Stimulated activated naive B cell treated with anti-CD40 and anti-IgM and Interleukin-4, amounts not matched to agents 10 μg/mL and 1 μg/mL and 100 μg/mL, for 72 hours (primary cell): Measurements from ENCODE around the gene FAM107B.

Experiments used
- ATAC-seq, 2 donors: fragments of 150-1000 bp; cut with Tn5 transposase; replicated peaks; 2 replicates each; pipeline ENCODE4 v1.10.0; 2021; ENCODE audit warnings: moderate library complexity in 1 of 2
- DNase-seq: peaks from one replicate; pipeline ENCODE4 v3.0.0; 2021
- H3K27ac Mint-ChIP-seq: one replicate; pipeline ENCODE4 v1.8.0; 2022; ENCODE audit warnings: mild to moderate bottlenecking, mixed read lengths
- H3K27me3 Mint-ChIP-seq, 2 donors: one replicate each; pipeline ENCODE4 v1.8.0; 2022; ENCODE audit warnings: mixed read lengths in 2 of 2
- H3K36me3 Mint-ChIP-seq, 2 donors: one replicate each; pipeline ENCODE4 v1.8.0; 2022; ENCODE audit warnings: mixed read lengths in 2 of 2, mild to moderate bottlenecking in 1 of 2
- H3K4me1 Mint-ChIP-seq, 2 donors: one replicate each; pipeline ENCODE4 v1.8.0; 2022; ENCODE audit warnings: mixed read lengths in 2 of 2, mild to moderate bottlenecking in 1 of 2
- H3K4me3 Mint-ChIP-seq, 2 donors: one replicate each; pipeline ENCODE4 v1.8.0; 2022; ENCODE audit warnings: mild to moderate bottlenecking in 2 of 2, mixed read lengths in 2 of 2, moderate library complexity in 1 of 2
- H3K9me3 Mint-ChIP-seq, 2 donors: one replicate each; pipeline ENCODE4 v1.8.0; 2022; ENCODE audit warnings: mixed read lengths in 2 of 2, mild to moderate bottlenecking in 1 of 2

Gene FAM107B

DNA sequence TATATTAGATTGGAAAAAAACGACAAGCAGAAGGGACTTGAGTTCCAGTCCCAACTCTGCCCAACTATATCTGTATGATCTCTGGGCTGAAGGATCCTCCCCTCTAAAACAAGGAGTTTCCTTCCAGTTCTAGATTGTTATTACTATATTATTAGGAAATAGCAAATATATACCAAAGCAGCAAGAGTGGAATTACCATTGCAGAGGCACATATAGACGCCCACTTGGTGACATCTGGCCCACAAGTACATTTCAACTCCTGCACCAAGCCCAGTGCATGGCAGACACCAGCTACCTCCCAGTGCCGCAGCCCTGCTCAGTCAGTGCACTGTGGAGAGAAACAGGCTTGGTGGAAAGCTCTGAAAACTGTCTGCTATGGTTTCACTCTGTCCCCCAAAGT lies 201.9 kb downstream of the FAM107B start:
- peak overlapping the region; percentile 51 for H3K27ac Mint-ChIP-seq
- H3K27me3 Mint-ChIP-seq = no peaks in the 10 kb centered on the region
- ATAC-seq = no peak
- no peak overlapping the region for H3K4me3 Mint-ChIP-seq
- DNase-seq = no peak
- H3K9me3 Mint-ChIP-seq = no peaks in the 10 kb centered on the region
- peaks cover 17 to 38% of the 10 kb centered on the region in 2 donors for H3K36me3 Mint-ChIP-seq
- H3K4me1 Mint-ChIP-seq = peaks cover 43 to 76% of the 10 kb centered on the region in 2 donors

DNA sequence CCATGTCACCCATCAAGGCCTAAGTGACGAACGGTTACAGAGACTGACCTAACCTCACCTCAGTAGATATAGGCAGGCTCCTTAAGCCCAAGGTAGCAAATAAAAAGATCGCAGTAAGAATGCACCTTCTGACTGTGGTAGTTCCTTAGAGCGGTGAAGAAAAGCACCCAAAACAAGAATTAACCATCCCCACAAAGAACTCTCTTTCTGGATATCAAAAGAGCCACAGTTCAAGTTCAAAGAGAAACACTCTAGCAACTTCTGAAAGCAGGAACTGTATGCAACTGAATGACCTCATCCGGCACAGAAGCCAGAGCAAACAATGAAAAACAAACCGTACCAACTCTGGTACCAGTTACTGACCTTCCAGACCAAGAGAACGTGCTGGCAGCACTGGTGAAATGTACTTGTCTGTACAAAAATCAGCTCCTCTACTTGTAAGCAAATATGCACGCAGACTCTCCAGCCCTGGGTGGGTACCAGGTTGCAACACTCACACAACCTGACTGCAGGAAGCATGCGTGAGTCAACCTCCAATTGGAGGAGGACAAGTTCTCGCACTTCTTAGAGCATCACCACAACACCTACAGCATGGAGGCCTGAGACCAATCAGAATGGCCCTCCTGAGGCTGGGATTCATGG lies 202.7 kb downstream of the FAM107B start:
- peaks cover 48 to 74% of the 10 kb centered on the region in 2 donors for H3K4me1 Mint-ChIP-seq
- H3K27me3 Mint-ChIP-seq = no peaks in the 10 kb centered on the region
- peak; percentile 84 to 85 for ATAC-seq
- peak overlapping the region; percentile 25 to 52 for H3K4me3 Mint-ChIP-seq
- H3K27ac Mint-ChIP-seq = peak overlapping the region; percentile 89
- DNase-seq = no peak
- H3K9me3 Mint-ChIP-seq = no peaks in the 10 kb centered on the region
- peaks cover 23 to 44% of the 10 kb centered on the region in 2 donors for H3K36me3 Mint-ChIP-seq

DNA sequence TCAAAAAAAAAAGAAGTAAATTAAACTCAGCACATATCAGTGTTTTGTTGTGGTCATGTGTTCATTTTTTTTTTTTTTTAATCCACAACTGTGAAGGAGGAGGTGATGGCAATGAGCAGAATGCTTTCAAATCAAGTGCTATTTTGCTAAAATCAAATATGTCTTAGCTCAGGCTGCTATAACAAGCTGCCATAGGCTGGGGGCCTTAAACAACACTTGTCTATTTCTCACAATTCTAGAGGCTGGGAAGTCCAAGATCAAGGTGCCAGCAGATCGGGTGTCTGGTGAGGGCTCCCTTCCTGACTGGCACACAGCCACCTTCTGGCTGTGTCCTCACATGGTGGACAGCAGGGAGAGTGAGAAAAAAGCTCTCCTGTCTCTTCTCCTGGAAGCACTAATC lies 203.9 kb downstream of the FAM107B start:
- peaks cover 53 to 69% of the 10 kb centered on the region in 2 donors for H3K4me1 Mint-ChIP-seq
- H3K27ac Mint-ChIP-seq = peak overlapping the region; percentile 59
- no peaks in the 10 kb centered on the region for H3K27me3 Mint-ChIP-seq
- H3K4me3 Mint-ChIP-seq = no peak overlapping the region
- no peak for DNase-seq
- no peak for ATAC-seq
- peaks cover 30 to 50% of the 10 kb centered on the region in 2 donors for H3K36me3 Mint-ChIP-seq
- H3K9me3 Mint-ChIP-seq = peaks cover 6 to 7% of the 10 kb centered on the region in 2 donors

DNA sequence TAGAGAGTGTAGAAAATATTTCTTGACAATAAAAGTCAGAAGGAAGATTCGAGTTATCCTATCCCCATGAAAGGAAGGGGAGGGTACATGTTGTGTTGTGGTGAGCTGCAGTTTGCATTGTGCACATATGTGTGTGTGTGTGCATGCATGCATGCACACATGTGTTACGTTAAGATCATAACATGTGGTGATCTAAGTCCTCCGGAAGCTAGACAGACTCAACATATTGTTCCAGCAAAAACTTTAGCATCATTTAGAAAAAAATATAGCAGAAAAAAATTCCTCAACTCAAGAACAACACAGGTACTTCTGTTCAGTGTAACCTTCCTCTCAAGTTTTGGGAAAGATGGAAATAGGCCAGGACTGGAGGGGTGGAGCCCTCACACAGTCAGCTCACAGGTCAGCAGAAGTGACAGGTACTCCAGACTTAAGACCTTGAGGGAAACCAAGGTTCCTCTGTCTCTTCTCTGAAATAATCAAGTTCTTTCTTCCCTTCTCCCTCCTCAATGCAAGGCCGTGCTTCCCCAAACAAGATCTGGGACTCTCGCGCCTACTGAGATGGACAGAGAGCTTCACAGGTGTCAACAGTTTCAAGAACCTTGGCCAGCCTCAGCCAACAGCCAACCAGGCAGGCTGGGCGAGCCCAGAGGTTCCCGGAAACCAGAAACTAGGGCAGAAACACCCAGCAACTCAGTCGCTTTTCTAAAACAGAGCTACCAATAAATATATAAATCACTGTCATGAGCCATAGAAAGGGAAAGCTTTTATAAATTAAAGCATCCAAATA lies 205.2 kb downstream of the FAM107B start:
- H3K4me1 Mint-ChIP-seq = peaks cover 57 to 69% of the 10 kb centered on the region in 2 donors
- DNase-seq (no peak), ATAC-seq (no peak)
- peaks cover 34 to 51% of the 10 kb centered on the region in 2 donors for H3K36me3 Mint-ChIP-seq
- peaks cover 6 to 7% of the 10 kb centered on the region in 2 donors for H3K9me3 Mint-ChIP-seq
- peak overlapping the region; percentile 16 for H3K27ac Mint-ChIP-seq
- no peaks in the 10 kb centered on the region for H3K27me3 Mint-ChIP-seq
- H3K4me3 Mint-ChIP-seq = no peak overlapping the region

DNA sequence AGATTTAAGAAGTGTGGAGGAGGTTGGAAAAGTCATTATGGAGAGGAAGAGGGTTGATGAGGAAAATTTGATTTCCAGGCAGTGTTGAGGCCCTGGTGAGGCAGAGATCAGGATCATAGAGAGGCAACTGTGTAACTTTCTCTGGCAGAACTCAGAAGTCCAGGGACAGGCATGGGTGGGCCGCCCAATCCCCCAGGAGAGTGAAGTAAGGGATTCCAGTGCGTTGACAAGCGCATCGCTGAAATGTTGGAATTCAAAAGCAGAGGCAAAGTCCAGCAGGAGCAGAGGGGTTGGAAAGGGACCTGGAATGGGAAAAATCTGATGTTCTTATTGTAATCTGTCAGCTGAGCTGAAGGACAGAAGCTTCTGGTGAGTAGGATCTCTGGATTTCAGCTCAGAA lies 207.3 kb downstream of the FAM107B start:
- Mint-ChIP-seq H3K9me3 (peaks cover 6 to 7% of the 10 kb centered on the region in 2 donors), H3K27me3 (no peaks in the 10 kb centered on the region)

DNA sequence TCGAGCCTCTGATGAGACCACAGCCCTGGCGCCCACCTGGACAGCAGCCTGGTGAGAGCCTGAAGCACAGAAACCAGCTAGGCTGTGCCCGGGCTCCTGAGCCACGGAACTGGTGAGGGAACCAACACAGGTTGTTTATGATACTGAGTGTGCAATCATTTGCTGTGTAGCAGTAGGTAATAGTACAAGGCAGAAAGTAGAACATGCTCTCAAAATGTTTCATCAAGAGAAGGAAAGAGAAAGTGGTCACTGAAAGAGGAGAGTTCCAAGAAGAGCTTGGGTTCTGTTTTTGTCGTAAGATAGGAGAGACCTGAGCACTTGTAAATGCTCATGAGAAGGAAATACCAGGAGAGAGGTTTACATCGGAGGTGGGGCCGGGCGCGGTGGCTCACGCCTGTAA lies 208.2 kb downstream of the FAM107B start:
- no peak for DNase-seq
- Mint-ChIP-seq H3K27ac (peak overlapping the region; percentile 72), H3K9me3 (peaks cover 6 to 7% of the 10 kb centered on the region in 2 donors), H3K36me3 (peaks cover 27 to 39% of the 10 kb centered on the region in 2 donors), H3K4me1 (peaks cover 56 to 75% of the 10 kb centered on the region in 2 donors), H3K4me3 (no peak overlapping the region), H3K27me3 (no peaks in the 10 kb centered on the region)
- no peak for ATAC-seq

More for the DNA sequence above, 207.3 kb downstream of the FAM107B start:
- Mint-ChIP-seq H3K4me3 (no peak overlapping the region), H3K36me3 (peaks cover 31 to 48% of the 10 kb centered on the region in 2 donors), H3K27ac (peak overlapping the region; percentile 38), H3K4me1 (peaks cover 60 to 75% of the 10 kb centered on the region in 2 donors)
- ATAC-seq (no peak), DNase-seq (no peak)

DNA sequence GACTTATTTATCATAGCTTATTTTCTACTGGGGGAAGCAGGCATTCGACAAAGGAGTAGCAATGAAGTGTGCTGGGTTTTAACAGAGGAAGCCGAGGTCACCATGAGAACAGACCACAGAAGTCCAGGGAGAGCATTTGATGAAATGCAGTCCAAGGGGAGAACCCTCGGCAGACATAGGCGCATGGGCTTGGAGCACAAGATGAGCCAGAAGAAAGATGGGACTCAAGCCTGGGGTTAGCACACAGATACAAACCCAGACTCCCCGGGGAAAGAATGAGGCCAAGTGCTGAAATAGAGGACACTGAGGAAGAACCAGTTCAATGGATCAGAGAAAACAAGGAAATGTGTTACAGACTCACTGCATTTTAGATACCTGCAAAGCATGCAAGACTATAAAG lies 209.5 kb downstream of the FAM107B start:
- Mint-ChIP-seq H3K9me3 (peaks cover 7% of the 10 kb centered on the region in 2 donors), H3K36me3 (peaks cover 30 to 41% of the 10 kb centered on the region in 2 donors), H3K4me3 (no peak overlapping the region), H3K27me3 (no peaks in the 10 kb centered on the region), H3K27ac (peak overlapping the region; percentile 44), H3K4me1 (peaks cover 63 to 76% of the 10 kb centered on the region in 2 donors)
- ATAC-seq = no peak
- DNase-seq = no peak

DNA sequence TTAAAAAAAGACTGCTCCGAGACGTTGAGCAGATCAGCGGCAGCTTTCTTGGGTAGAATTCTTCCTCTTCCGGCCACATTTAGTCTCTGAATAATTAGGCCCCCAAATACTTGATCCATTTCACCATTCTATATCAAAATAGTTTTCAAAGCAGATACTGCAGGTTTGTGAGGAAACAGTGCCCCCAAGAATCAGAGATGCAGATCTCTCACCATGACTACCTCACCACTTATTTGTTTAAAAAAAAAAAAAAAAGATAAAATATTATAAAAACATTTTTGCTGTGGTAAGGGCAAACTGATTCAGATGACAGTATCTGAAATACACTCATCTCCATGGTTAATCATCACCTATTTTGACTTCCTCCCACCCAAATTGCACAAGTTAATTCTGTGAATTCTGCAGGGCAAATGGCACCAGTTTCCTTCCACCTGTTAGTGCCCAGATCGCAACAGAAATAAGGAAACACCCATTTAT lies 210.4 kb downstream of the FAM107B start:
- Mint-ChIP-seq H3K27me3 (no peaks in the 10 kb centered on the region), H3K36me3 (peaks cover 34 to 46% of the 10 kb centered on the region in 2 donors), H3K4me1 (peaks cover 62 to 78% of the 10 kb centered on the region in 2 donors), H3K27ac (peak overlapping the region; percentile 85), H3K9me3 (peaks cover 7 to 8% of the 10 kb centered on the region in 2 donors), H3K4me3 (peak overlapping the region; percentile 45 to 46)
- no peak for DNase-seq
- ATAC-seq = peak; percentile 70 to 73

DNA sequence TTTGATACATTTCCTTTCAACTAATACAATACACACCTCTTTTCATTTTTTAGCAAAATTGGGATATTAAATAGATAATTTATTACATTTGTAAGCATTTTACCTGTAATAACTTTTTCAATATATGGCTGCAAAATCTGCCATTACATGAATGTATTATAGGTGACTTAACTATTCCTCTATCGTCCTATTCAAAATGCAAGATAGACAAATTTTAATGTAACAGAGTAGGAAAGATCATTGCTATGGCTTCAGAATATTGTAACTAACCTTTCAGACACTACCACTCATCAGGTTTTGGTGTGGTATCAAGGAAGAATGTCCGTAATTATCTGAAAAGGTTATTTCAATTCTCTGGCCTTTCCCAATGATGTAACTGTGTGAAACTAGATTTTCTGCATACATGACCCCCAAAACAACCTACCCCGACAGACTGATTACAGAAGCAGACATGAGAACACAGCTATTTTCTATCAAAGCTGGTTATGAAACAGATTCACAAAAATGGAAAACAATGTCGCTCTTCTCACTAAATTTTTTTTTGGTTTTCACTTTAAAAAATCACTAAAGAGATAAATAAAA lies 211.2 kb downstream of the FAM107B start:
- ATAC-seq (no peak), DNase-seq (no peak)
- Mint-ChIP-seq H3K27ac (peak overlapping the region; percentile 65), H3K27me3 (no peaks in the 10 kb centered on the region), H3K9me3 (peaks cover 7 to 8% of the 10 kb centered on the region in 2 donors), H3K4me1 (peaks cover 63 to 78% of the 10 kb centered on the region in 2 donors), H3K4me3 (peak overlapping the region; percentile 14 to 42), H3K36me3 (peaks cover 36 to 42% of the 10 kb centered on the region in 2 donors)

DNA sequence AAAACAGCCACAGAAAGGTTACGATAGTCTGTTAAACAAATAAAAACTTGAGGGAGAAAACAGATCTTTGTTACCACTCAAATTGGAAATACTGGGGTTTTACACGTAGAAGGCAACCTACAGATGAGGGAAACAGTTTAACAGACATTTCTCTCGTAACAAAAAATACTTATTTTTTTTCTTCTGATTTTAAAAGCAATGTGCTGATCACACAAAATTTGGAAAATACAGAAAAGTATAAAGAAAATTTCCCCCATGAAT lies 211.7 kb downstream of the FAM107B start:
- peaks cover 7 to 8% of the 10 kb centered on the region in 2 donors for H3K9me3 Mint-ChIP-seq
- DNase-seq = no peak
- peak overlapping the region in 1 of 2 donors; percentile 52 for H3K4me3 Mint-ChIP-seq
- peak overlapping the region; percentile 72 for H3K27ac Mint-ChIP-seq
- peaks cover 34 to 40% of the 10 kb centered on the region in 2 donors for H3K36me3 Mint-ChIP-seq
- peaks cover 62 to 81% of the 10 kb centered on the region in 2 donors for H3K4me1 Mint-ChIP-seq
- no peak for ATAC-seq
- no peaks in the 10 kb centered on the region for H3K27me3 Mint-ChIP-seq

DNA sequence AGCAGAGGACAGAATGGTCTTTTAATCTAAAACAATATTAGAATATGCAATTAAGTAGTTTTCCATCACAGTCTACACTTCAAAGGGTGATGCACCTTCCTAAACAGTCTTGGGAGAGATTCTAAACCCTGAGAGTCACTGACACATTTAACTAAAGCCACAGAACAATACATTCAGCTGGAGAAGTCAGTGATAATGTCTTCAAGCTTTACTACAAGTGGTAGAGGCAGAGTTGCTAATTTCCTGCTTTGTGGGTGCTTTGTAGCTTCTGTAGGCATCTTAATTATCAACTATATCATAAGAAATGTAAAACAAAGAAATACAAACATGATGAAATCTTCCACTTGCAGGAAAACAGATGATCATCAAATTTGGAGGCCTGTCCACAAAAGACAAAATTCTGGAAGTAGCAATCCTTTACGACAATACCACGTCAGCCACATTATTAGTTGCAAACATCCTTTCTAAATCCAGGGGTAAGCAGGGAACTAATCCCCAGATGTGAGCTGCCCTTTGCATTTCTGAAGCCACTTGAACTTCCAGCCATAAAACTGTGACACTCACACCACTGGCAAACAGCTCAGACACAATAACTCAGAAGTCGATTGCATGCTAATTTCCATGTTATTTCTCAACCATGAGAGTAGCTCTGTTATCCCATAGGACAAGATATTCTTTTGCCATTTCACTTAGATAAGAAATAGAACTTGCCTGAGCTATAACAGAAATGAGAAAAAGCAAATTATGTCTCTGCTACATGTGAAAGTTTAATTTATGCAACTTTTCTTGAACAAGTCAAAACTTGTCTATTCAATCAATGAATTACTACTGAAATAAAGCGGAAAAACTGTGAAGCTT lies 212.2 kb downstream of the FAM107B start:
- H3K27ac Mint-ChIP-seq = peak overlapping the region; percentile 91
- peaks cover 7 to 8% of the 10 kb centered on the region in 2 donors for H3K9me3 Mint-ChIP-seq
- no peak for ATAC-seq
- peaks cover 62 to 87% of the 10 kb centered on the region in 2 donors for H3K4me1 Mint-ChIP-seq
- peak overlapping the region in 1 of 2 donors; percentile 52 for H3K4me3 Mint-ChIP-seq
- H3K36me3 Mint-ChIP-seq = peaks cover 32 to 38% of the 10 kb centered on the region in 2 donors
- no peaks in the 10 kb centered on the region for H3K27me3 Mint-ChIP-seq
- DNase-seq = no peak

DNA sequence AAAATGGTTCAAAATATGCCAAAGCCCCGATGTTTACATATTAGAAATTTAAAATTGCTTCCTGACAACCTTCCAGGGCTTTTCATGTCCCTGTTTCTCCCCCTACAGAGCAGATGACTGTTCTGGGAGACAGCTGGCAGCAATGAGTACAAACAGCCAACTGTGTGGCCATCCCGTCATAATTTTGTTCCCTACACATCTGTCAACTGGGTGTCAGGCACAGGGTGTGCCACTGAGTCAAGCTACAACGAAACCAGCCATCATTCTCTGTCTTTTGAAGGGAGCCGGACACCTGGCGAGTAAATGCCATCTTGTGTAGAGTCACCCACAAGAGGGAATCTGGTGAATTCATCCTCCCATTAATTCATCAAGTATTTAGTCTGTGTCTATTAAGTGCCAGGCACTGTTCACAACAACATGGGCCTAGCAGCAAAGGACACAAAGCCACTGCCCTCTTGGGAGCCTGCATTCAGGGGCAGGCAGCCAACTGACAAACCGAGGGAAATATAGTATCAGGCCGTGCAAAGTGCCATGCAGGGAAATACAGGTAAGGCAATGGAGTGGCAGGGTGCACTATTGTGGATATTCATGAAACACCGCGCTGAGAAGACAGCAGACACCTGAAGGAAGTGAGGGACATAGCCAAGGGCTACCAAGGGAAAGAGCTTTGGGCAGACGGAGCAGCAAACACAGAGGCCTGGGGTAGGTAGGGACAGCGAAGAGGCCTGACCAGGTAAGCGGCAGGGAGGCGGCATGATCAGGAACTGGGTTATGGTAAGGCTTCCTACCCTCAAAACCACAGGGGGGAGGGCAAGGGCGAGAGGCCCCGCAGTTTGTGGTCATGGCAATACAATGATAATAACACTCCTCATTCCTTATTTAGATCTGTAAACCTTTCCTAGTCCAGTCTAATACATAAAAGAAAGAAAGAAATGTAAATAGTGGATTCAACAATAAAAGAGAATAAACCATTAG lies 213.6 kb downstream of the FAM107B start:
- ATAC-seq (no peak), DNase-seq (no peak)
- Mint-ChIP-seq H3K4me3 (peak overlapping the region; percentile 30 to 50), H3K9me3 (peaks cover under 1 to 2% of the 10 kb centered on the region in 2 donors), H3K4me1 (peaks cover 63 to 95% of the 10 kb centered on the region in 2 donors), H3K36me3 (peaks cover 20 to 26% of the 10 kb centered on the region in 2 donors), H3K27me3 (no peaks in the 10 kb centered on the region), H3K27ac (peak overlapping the region; percentile 44)

DNA sequence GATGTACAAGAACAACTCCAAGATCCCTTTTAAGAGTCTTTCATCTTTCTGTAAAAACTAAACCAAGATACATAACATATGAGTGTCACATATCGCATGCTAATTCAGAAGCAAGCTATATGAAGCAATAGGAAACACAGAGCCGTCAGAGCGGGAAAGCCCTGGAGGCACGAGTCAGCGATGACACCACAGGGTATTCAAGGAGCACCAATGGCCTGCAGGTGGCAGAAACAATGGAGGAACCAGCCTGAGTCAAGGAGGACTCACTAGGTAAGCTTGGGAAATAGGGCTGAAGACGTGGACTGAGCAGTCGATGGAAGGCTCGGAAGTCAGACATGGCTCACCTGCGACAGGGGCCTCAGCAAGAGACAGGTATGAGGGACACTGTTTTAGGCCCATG lies 214.4 kb downstream of the FAM107B start:
- H3K9me3 Mint-ChIP-seq = peaks cover 0 to 2% of the 10 kb centered on the region in 2 donors
- H3K27ac Mint-ChIP-seq = peak overlapping the region; percentile 86
- peaks cover 15 to 20% of the 10 kb centered on the region in 2 donors for H3K36me3 Mint-ChIP-seq
- no peaks in the 10 kb centered on the region for H3K27me3 Mint-ChIP-seq
- ATAC-seq (peak in 1 of 2 donors; percentile 39), DNase-seq (no peak)
- H3K4me3 Mint-ChIP-seq = peak overlapping the region in 1 of 2 donors; percentile 7
- H3K4me1 Mint-ChIP-seq = peaks cover 65 to 98% of the 10 kb centered on the region in 2 donors
